GM12875 (cell line): ENCODE measurements around the gene CAVIN3.

Experiments
- H3K4me3 ChIP-seq: one replicate; pipeline ENCODE4 v1.5.1; 2011; ENCODE audit warnings: low read depth, low read length, control low read depth
- TF ChIP-seq, protein P1 (sequence below): IDR thresholded peaks from 2 replicates; pipeline ENCODE4 v1.5.1; 2011; ENCODE audit warnings: low read depth, mild to moderate bottlenecking, control low read depth, inconsistent platforms, low read length, moderate library complexity, borderline replicate concordance; ENCODE audit not compliant: insufficient read depth

Gene CAVIN3

GRCh38 chr11:6326303-6326702, 6.0 kb upstream of the CAVIN3 start:
- no peak overlapping the region for H3K4me3 ChIP-seq
- TF ChIP-seq, protein P1, sequence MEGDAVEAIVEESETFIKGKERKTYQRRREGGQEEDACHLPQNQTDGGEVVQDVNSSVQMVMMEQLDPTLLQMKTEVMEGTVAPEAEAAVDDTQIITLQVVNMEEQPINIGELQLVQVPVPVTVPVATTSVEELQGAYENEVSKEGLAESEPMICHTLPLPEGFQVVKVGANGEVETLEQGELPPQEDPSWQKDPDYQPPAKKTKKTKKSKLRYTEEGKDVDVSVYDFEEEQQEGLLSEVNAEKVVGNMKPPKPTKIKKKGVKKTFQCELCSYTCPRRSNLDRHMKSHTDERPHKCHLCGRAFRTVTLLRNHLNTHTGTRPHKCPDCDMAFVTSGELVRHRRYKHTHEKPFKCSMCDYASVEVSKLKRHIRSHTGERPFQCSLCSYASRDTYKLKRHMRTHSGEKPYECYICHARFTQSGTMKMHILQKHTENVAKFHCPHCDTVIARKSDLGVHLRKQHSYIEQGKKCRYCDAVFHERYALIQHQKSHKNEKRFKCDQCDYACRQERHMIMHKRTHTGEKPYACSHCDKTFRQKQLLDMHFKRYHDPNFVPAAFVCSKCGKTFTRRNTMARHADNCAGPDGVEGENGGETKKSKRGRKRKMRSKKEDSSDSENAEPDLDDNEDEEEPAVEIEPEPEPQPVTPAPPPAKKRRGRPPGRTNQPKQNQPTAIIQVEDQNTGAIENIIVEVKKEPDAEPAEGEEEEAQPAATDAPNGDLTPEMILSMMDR, result no peak

DNA sequence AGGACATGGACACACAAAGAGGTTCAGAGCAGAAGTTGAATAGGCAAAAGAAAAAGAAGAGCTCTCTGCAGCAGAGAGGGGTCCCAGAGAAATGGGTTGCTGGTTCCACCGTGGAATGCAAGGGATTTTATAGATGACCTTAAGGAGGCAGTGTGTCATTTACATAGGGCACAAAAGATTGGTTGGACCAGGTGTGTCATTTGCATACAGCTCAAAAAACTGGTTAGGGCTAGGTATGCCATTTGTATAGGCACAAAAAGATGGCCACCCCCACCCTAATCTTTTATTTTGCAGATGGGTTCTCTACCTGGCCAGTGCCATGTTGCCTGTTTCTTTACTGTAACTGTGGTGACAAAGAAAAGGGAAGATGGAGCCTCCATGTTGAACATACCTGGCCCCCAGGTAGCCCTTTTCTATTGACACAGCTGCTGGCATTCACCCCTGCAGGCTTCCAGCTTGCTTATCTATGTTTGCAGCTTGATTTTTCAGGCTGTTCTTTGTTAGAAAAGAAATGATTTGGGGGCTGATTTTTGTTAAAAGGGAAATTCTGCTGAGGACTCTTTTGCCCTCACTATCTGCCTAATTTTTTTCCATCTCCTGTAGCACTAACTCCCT, 3.1 kb upstream of the CAVIN3 start:
- H3K4me3 ChIP-seq, result no peak overlapping the region
- TF ChIP-seq, protein P1, result no peak

DNA sequence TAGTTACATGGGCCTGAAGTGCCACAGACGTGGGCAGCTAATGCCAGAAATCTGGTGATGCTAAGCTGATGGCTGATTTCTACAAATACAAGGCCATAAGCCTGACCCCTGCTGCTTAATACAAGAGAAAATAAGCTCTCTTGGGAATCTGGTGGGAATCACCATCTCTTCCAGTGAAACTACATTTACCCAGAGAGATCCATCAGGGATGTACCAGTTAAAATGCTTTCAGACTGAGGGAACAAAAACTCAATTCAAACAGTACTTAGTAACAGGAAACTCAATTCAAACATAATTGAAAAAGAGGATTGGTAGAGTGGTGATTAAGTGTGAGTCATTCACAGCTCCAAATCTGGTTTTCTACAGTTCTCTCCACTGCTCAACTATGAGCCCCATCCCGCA, 1.7 kb upstream of the CAVIN3 start:
- no peak overlapping the region for H3K4me3 ChIP-seq
- TF ChIP-seq, protein P1, result no peak

- no peak overlapping the region for H3K4me3 ChIP-seq
- TF ChIP-seq, protein P1, result no peak
These were observed 1.1 kb upstream of the CAVIN3 start for GRCh38 chr11:6321356-6321755.

DNA sequence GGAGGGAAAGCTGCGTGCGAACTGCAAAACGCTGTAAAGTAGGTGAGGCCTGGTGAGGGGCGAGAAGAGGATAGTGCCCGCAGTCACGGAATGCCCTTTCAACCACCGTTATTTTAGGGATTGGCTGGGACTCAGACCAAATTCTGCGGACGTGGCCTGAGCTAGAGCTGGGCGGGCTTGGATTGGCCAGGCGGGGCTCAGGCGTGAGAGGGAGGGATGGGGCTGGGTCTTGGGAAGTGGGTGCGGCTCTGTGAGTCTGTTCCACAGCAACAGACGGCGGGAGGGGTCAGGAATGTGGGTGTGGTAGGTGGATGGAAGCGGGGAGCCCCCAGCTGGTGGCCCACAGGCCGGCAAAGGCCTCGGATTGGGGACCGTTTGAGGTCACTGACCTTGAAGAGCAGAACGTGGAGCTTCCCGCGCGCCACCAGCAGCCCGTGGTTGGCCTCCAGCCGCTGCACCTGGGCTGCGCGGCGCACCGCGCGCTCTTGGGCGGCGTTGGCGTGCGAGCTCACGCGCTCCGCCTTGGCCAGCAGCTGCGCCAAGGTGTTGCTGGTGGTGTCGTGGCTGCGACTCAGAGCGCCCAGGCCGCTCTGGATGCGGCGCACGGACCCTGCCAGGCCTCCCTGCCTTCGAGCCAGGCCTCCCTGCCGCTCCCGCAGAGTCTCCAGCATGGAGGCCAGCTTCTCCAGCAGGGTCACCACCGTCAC, 444 bp downstream of the CAVIN3 start:
- TF ChIP-seq, protein P1, result no peak
- no peak overlapping the region for H3K4me3 ChIP-seq

GRCh38 chr11:6319001-6319703, 1.1 kb downstream of the CAVIN3 start:
- TF ChIP-seq, protein P1, result no peak
- H3K4me3 ChIP-seq, result no peak overlapping the region
